Body of pancreas (tissue), 4 donors: ENCODE measurements around the gene GRID1. TPM values are rescaled to one million over a fixed set of nuclear protein-coding genes. Genes with fewer than 3 reads are reported as not detected.

Experiments used
- ATAC-seq: fragments of 150-250 bp; one replicate; pipeline ENCODE4 v1.9.1; 2016
- DNase-seq, 4 donors: peaks; one replicate each; pipeline ENCODE4 v3.0.0-alpha.2; 2019
- H3K27ac ChIP-seq, 4 donors: fragments of 200-600 bp; sonication (generic); 1 replicate in 3 of 4; 2 replicates in 1 of 4; pipeline versions ENCODE4 v1.5.1 to v1.6.1; 2016 to 2019; ENCODE audit warnings: mild to moderate bottlenecking in 1 of 4, mixed read lengths in 1 of 4, moderate library complexity in 1 of 4
- H3K27me3 ChIP-seq, 2 donors: fragments of 200-600 bp; sonication (generic); one replicate each; pipeline ENCODE4 v1.6.0; 2016; ENCODE audit warnings: mild to moderate bottlenecking in 1 of 2
- H3K36me3 ChIP-seq, 2 donors: fragments of 200-600 bp; sonication (generic); replicated peaks in 1 of 2; 2 replicates each; pipeline ENCODE4 v1.5.1; 2016; ENCODE audit warnings: low read depth in 2 of 2; ENCODE audit not compliant: insufficient read depth in 1 of 2
- H3K4me1 ChIP-seq: fragments of 200-600 bp; sonication (generic); one replicate; pipeline ENCODE4 v1.6.0; 2016
- H3K4me3 ChIP-seq, 2 donors: fragments of 200-600 bp; sonication (generic); 1 replicate in 1 of 2; 2 replicates in 1 of 2; pipeline ENCODE4 v1.5.1; 2016 to 2019
- H3K9me3 ChIP-seq, 3 donors: fragments of 200-600 bp; sonication (generic); 1 replicate in 2 of 3; 2 replicates in 1 of 3; pipeline ENCODE4 v1.5.1; 2016
- CTCF ChIP-seq, 7 experiments: fragments of 450-650 bp in 4 of 7; fragments of 200-600 bp in 3 of 7; sonication (generic) in 3 of 7; IDR thresholded peaks; one replicate each; pipeline ENCODE4 v1.5.1; 2016 to 2019; ENCODE audit warnings: antibody characterized with exemption in 7 of 7
- POLR2A ChIP-seq, 3 donors: fragments of 450-650 bp; IDR thresholded peaks; one replicate each; pipeline ENCODE4 v1.6.1; 2016; ENCODE audit warnings: antibody characterized with exemption in 3 of 3, mild to moderate bottlenecking in 2 of 3
- WGBS, 2 donors: methylation state at CpG; one replicate each; pipeline ENCODE4 v1.1.5; 2017; 5-methylcytosine and 5-hydroxymethylcytosine counted together
- intact Hi-C: fragments of 100-400 bp; cut with DNase I; formaldehyde crosslinking; loops from one replicate; pipeline ENCODE4 v1.15.1; 2023
- total RNA-seq, 2 donors: library from RNA; depleted of rRNA; stranded (reverse); fragments of >200 nt; gene quantifications; one replicate each; pipeline ENCODE4 v1.1.0, GENCODE V29; 2016

The GRID1 gene
- total RNA-seq, 2 donors from 2014 or later: 1.0 to 1.6 TPM

- ATAC-seq (no peak), DNase-seq (no peak)
- TF ChIP-seq POLR2A (IDR thresholded peaks at IDR 0.05) (no peak), CTCF (IDR thresholded peaks at IDR 0.05) (no peak)
- Histone ChIP-seq H3K4me3 (no peak overlapping the region), H3K4me1 (no peaks in the 10 kb centered on the region), H3K9me3 (no peaks in the 10 kb centered on the region), H3K27me3 (no peaks in the 10 kb centered on the region), H3K36me3 (no peaks in the 10 kb centered on the region), H3K27ac (no peak overlapping the region)
- 77 to 86% methylated on average over 6 of the region's 6 CpGs for WGBS, 2 donors
- intact Hi-C loops: no loop called here
Observed at GRCh38 chr10:86188796-86189558, 177.6 kb downstream of the GRID1 start.

- no peak for ATAC-seq
- no peak overlapping the region for H3K27ac ChIP-seq
- no peak for DNase-seq
- TF ChIP-seq CTCF (IDR thresholded peaks at IDR 0.05) (no peak), POLR2A (IDR thresholded peaks at IDR 0.05) (no peak)
- no peaks in the 10 kb centered on the region for H3K36me3 ChIP-seq
- H3K27me3 ChIP-seq: no peaks in the 10 kb centered on the region
- intact Hi-C loops: no loop called here
- no peak overlapping the region for H3K4me3 ChIP-seq
- WGBS, 2 donors: 72 to 74% methylated on average over 2 to 3 of the region's 3 CpGs
- no peaks in the 10 kb centered on the region for H3K9me3 ChIP-seq
- H3K4me1 ChIP-seq: no peaks in the 10 kb centered on the region
Observed at GRCh38 chr10:86188326-86188725, 178.3 kb downstream of the GRID1 start.

GRCh38 chr10:86187499-86188239 is 178.9 kb downstream of the GRID1 start:
- WGBS, 2 donors: 81 to 92% methylated on average over 8 of the region's 8 CpGs
- ATAC-seq (no peak), DNase-seq (no peak)

GRCh38 chr10:86186633-86187032 is 180.0 kb downstream of the GRID1 start:
- H3K36me3 ChIP-seq: no peaks in the 10 kb centered on the region
- 42 to 89% methylated on average over 1 of the region's 1 CpG for WGBS, 2 donors
- H3K4me3 ChIP-seq: no peak overlapping the region
- no peaks in the 10 kb centered on the region for H3K27me3 ChIP-seq
- TF ChIP-seq POLR2A (IDR thresholded peaks at IDR 0.05): no peak
- intact Hi-C loops: no loop called here
- ATAC-seq: no peak
- DNase-seq: no peak
- no peak overlapping the region for H3K27ac ChIP-seq
- no peaks in the 10 kb centered on the region for H3K4me1 ChIP-seq
- no peaks in the 10 kb centered on the region for H3K9me3 ChIP-seq

More at GRCh38 chr10:86187499-86188239, 178.9 kb downstream of the GRID1 start:
- H3K9me3 ChIP-seq: no peaks in the 10 kb centered on the region
- H3K27me3 ChIP-seq: no peaks in the 10 kb centered on the region
- H3K4me3 ChIP-seq: no peak overlapping the region
- no peak for TF ChIP-seq POLR2A (IDR thresholded peaks at IDR 0.05)
- intact Hi-C loops: no loop called here
- H3K36me3 ChIP-seq: no peaks in the 10 kb centered on the region
- no peak overlapping the region for H3K27ac ChIP-seq
- no peaks in the 10 kb centered on the region for H3K4me1 ChIP-seq

- Histone ChIP-seq H3K4me3 (no peak overlapping the region), H3K27ac (no peak overlapping the region), H3K27me3 (no peaks in the 10 kb centered on the region), H3K4me1 (no peaks in the 10 kb centered on the region), H3K9me3 (no peaks in the 10 kb centered on the region), H3K36me3 (no peaks in the 10 kb centered on the region)
- intact Hi-C loops: no loop called here
- no peak for TF ChIP-seq CTCF (IDR thresholded peaks at IDR 0.05)
- TF ChIP-seq POLR2A (IDR thresholded peaks at IDR 0.05): no peak
- no peak for DNase-seq
- 70 to 75% methylated on average over 7 of the region's 7 CpGs for WGBS, 2 donors
- no peak for ATAC-seq
Observed at GRCh38 chr10:86182595-86182994, 184.0 kb downstream of the GRID1 start.
